NCI-H748 (cell line): ENCODE data around the gene GRIN2A.

Experiments used
- DNase-seq: peaks from one replicate; lab custom pipeline; 2025; ENCODE audit not compliant: unreplicated experiment; lab: John Stamatoyannopoulos, UW

GRIN2A gene

GRCh38 chr16:9706217-9706836 is 475.9 kb downstream of the GRIN2A start:
- DNase-seq, result no peak

- DNase-seq, result no peak
Measured at GRCh38 chr16:9703731-9704130, 478.5 kb downstream of the GRIN2A start.
